GM12801 (cell line): Measurements from ENCODE around the gene NSG1.

ENCODE experiments used
- TF ChIP-seq, protein P1 (sequence below): IDR thresholded peaks from one replicate; pipeline ENCODE4 v1.5.1; 2011; ENCODE audit warnings: control low read depth; ENCODE audit not compliant: insufficient read length; ENCODE audit errors: extremely low read depth

NSG1 gene

DNA sequence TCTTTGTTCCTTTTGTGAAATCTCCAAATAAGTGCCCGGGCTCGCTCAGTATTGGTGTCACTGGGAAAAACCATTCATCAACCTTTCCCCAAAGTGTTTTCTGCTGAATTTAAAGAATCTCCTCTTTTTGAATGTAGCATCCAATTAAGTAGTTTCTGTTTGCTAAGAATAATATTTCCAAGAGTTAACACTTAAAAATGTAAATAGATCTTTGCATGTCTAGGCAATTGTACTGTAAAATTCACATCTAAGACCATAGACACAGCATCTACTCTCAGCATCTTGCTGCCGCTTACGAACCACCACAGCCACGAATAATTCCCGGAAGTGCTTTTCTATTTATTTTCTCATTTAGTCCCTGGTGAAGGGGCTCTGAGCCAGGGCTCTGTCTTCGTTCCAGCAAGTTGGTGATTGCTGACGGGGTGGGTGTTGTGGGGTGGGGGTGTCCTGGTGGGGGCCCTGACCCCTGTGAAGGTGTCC, 1.4 kb downstream of the NSG1 start:
- TF ChIP-seq, protein P1, sequence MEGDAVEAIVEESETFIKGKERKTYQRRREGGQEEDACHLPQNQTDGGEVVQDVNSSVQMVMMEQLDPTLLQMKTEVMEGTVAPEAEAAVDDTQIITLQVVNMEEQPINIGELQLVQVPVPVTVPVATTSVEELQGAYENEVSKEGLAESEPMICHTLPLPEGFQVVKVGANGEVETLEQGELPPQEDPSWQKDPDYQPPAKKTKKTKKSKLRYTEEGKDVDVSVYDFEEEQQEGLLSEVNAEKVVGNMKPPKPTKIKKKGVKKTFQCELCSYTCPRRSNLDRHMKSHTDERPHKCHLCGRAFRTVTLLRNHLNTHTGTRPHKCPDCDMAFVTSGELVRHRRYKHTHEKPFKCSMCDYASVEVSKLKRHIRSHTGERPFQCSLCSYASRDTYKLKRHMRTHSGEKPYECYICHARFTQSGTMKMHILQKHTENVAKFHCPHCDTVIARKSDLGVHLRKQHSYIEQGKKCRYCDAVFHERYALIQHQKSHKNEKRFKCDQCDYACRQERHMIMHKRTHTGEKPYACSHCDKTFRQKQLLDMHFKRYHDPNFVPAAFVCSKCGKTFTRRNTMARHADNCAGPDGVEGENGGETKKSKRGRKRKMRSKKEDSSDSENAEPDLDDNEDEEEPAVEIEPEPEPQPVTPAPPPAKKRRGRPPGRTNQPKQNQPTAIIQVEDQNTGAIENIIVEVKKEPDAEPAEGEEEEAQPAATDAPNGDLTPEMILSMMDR = no peak

DNA sequence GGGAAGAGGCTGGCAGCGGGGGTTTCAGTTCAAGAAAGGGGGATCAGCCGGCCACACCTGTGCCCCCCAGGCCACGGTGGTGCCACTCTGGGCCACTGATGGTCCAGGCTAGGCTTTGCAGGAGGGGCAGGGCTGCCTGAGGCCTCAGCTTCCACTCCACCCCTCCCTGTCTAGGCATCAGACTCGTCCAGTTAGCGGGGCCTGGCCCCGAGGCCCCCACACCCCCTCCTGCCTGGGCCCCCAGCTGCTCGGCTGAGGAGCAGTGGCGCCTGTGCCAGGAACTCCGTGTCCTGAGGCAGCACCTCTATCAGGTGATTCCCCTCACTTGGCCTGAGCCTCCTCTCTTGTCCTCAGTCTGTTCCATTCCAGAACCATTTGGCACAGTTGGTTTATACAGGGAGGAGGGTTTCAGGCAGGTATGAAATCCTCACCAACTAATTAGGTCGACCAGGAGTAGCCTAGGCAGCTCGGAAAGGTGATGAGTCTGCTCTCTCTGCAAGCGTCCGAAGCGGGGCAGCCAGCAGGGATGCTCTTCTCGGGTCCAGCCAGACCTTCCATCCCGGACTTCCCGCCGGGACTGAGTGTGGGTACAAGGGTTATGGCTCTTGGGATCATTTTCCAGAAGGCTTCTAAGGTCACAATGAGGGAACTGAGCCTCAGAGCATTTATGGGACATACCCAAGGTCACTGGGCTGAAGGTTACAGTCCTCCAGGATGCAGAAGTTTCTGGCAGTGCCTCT, 2.1 kb downstream of the NSG1 start:
- TF ChIP-seq, protein P1 = no peak

DNA sequence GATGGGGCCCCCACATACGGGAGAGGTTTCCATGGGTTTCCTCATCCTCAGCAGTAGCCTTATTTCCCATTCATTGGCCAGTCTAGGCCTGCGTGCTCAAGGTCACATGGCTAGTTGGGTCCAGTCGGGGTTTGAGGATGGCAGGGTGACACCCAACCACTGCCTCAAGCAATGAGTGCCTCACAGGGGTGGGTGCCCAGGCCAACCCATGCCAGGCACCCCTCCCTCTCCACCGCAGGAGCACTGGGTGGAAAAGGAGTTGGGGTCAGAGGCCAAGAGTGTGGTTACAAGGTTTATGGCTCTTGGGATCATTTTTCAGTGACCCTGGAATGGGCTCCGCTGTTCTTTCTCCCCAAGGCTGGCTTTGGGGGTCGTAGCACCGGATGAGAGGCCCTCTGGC, 3.1 kb downstream of the NSG1 start:
- TF ChIP-seq, protein P1 = no peak

DNA sequence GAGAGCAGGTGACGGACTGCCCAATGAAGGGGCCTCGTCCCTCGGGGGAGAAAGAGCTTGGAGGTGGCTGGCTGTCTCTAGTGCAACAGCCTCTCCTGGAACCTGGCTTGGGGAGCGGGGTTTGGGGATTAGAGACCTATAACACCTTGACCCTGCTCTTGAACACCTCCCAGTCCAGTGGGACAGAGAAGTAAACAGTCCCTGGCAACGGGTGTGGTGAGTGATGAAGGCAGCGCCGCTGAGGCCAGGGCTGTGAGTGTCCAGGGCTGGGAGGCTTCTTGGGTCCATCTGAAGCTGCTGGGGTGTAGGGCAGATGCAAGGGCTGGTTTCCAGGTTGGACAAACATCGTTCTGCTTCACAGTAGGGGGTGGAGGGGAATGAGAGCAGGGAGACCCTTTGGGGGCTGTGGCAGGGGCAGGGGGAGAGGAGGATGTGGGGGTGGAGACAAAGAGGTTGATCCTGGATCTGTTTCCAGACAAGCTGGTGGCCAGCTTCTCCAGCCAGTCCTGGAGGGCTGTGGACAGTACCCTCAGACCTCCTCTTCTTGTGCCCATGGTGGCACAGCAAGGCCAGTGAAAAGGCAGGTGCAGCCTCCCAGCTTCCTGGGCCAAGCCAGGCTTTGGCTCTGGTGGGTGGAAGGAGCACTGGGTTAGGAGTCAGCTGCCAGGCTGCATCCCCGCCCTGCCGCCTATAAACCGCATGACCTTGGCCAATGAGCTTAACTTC, 3.8 kb downstream of the NSG1 start:
- TF ChIP-seq, protein P1 = no peak

DNA sequence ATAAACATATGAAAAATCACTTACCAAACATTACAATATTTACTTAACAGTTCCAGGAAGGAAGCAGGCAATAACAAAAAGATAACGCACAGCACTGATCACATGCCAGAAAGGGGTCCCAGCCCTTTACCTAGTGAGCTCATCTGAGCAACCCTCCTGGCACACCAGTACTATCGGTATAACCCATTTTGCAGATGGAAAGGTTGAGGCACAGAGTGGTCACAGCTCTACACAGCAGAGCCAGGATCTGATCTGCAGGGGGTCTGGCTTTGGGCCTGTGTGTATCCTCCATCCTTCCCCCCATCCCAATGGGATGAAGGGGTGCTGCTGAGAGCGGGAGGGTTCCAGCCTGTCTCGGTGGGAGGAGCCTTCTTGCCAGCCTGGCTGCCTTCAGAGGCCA, 5.0 kb downstream of the NSG1 start:
- TF ChIP-seq, protein P1 = no peak

DNA sequence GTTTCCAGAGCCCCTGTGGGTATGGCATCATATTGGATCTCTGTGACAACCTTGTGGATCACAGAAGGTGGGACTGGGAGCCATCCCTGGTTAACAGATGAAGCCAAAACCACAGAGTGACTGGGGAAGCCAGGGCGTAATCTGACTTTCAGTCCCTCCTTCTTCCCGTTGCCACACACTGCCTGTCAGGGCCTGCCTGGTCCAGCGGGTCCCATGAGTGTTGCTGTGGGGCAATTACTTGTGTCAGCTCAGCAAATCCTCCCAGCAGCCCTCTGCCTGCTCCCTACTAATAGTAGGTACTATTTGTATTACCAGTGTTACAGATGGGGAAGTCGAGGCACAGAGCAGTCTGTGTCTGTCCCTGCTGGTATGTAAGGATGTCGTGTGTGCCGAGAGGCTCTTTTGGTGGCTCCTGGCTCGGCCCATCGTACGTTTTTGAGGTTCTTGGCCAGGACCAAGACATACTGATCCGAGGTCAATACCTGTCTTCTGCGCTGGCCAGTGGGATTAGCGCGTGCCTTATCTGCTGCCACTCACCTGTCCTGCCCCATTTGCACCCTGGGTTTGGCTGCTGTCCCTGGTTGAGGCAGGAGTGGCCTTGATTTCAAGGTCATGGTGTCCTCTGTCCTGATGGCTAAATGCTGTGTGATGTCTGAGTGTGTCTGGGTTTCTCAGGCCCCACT, 5.7 kb downstream of the NSG1 start:
- TF ChIP-seq, protein P1 = no peak

DNA sequence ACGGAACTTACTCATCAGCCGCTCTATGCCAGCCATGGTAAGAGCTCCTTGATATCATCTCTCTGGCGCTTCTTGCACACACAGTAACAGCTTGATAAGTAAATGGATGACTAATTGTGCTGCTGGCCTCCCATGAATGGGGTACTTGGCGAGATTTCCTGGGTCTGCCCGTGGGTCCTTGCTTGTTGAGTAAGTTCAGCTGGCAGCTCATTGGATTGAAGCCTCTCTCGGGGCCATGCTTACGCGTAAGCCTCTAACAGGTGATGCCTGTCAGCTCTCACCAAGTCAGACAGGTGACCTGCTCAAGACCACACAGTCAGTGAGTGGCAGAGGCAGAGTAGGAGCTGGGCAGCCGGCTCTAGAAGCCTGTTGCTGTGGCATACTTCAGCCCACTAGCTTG, 7.7 kb downstream of the NSG1 start:
- TF ChIP-seq, protein P1 = no peak
